ENCODE measurements around the gene RALGPS2. TPM values are rescaled to one million over a fixed set of nuclear protein-coding genes. Genes with fewer than 3 reads are reported as not detected.

Gene RALGPS2
- total and polyA plus RNA-seq, 9 of the 15 experiments (the other 6 are each of a cell fraction or from before 2014, with no cell fraction given), result 0.28 to 6.5 (median 2.6) TPM

GRCh38 chr1:178739285-178740045 is 14.4 kb downstream of the RALGPS2 start:
- DNase-seq (ENCODE audit: extremely low read depth in 1 of 4, low spot score in 3 of 4), result no peak
- FAIRE-seq, result no peak
- no peak overlapping the region for H3K4me2 ChIP-seq (ENCODE audit: insufficient read depth, low read length)
- no peak overlapping the region for H3K27ac ChIP-seq (ENCODE audit: extremely low read depth, low read depth, low read length)
- no peak overlapping the region for H3K4me3 ChIP-seq
- H3K4me1 ChIP-seq (replicated peaks in 1 of 2; ENCODE audit: control insufficient read depth in 2 of 2, insufficient read depth in 2 of 2, low read length in 2 of 2), result no peaks in the 10 kb centered on the region
- ATAC-seq, result no peak
- in situ Hi-C loops (cut with MboI), result no loop called here
- 1% methylated on average over 4 of the region's 4 CpGs for WGBS (ENCODE audit: insufficient coverage, low coverage, missing lambda C conversion rate)
- no peaks in the 10 kb centered on the region for H4K20me1 ChIP-seq (replicated peaks; ENCODE audit: control insufficient read depth, insufficient read depth, low read length)
- CTCF ChIA-PET (ENCODE audit: low intra/inter-chr PET ratio), result no interaction called here
- intact Hi-C loops (cut with micrococcal nuclease), result no loop called here
- H3K9ac ChIP-seq (ENCODE audit: insufficient read depth in 1 of 2, low read depth in 2 of 2, low read length in 2 of 2), result no peak overlapping the region
- no TSS peak for BruUV-seq (replicated peaks)
- H2AFZ ChIP-seq (ENCODE audit: low read depth, low read length), result no peak overlapping the region
- no peaks in the 10 kb centered on the region for H3K36me3 ChIP-seq (ENCODE audit: control insufficient read depth, insufficient read depth, low read length)
- no peaks in the 10 kb centered on the region for H3K9me3 ChIP-seq (replicated peaks; ENCODE audit: control insufficient read depth, insufficient read depth, low read depth, low read length)
- no peaks in the 10 kb centered on the region for H3K79me2 ChIP-seq (ENCODE audit: control insufficient read depth, insufficient read depth, low read length)
- no peaks in the 10 kb centered on the region for H3K9me1 ChIP-seq (ENCODE audit: control insufficient read depth, insufficient read depth, low read length)
- POLR2A ChIA-PET, result interaction anchor here (3.5 kb wide), 1 partner anchor 12 kb away, joined by 13 read pairs; no protein-coding TSS in a partner anchor
- no peaks in the 10 kb centered on the region; a peak in 1 of 5 replicates for H3K27me3 ChIP-seq (ENCODE audit: control insufficient read depth in 2 of 2, insufficient read depth in 2 of 2, low read length in 2 of 2)
- TF ChIP-seq TCF3 (CRISPR knock-in tag; IDR thresholded peaks at IDR 0.05), result peak; percentile 83
- no peak for TF ChIP-seq XRCC4 (IDR thresholded peaks at IDR 0.05; ENCODE audit: extremely low read depth, insufficient read depth, insufficient read length)
- no peak for TF ChIP-seq CBX5 (IDR thresholded peaks at IDR 0.05; ENCODE audit: borderline replicate concordance, low read depth)
- no peak for TF ChIP-seq ZBTB33 (CRISPR knock-in tag; IDR thresholded peaks at IDR 0.05)
- TF ChIP-seq CHD7 (IDR thresholded peaks at IDR 0.05; ENCODE audit: low read depth, low read length), result no peak
- peak; percentile 18; the same call in 1 of the 2 replicates for TF ChIP-seq ZFX (CRISPR knock-in tag; IDR thresholded peaks at IDR 0.05)
- no peak for TF ChIP-seq ZNF408 (CRISPR knock-in tag; IDR thresholded peaks at IDR 0.05; ENCODE audit: low read depth)
- TF ChIP-seq FOXA3 (CRISPR knock-in tag; conservative IDR thresholded peaks at IDR 0.05 in 1 of 2, IDR thresholded peaks at IDR 0.05 in 1 of 2), result peak in 1 of 2 experiments; percentile 62; a peak in 2 of 4 replicates
